Heart left ventricle (tissue), 16 donors: Measurements from ENCODE around the gene PPM1G. TPM values are rescaled to one million over a fixed set of nuclear protein-coding genes. Genes with fewer than 3 reads are reported as not detected.

Experiments
- ATAC-seq, 4 donors: fragments of 200-7000 bp; cut with Tn5 transposase; one replicate each; pipeline ENCODE4 v1.9.1; 2020 to 2022; ENCODE audit warnings: moderate library complexity in 4 of 4, mild to moderate bottlenecking in 3 of 4, moderate number of reproducible peaks in 1 of 4
- DNase-seq, 5 donors: peaks; one replicate each; pipeline ENCODE4 v3.0.0-alpha.2; 2020
- H3K27ac ChIP-seq, 12 donors: fragments of 200-600 bp; sonication (generic) in 4 of 12; one replicate each; pipeline versions ENCODE4 v1.5.0 to v1.8.0; 2016 to 2022; ENCODE audit warnings: mild to moderate bottlenecking in 2 of 12
- H3K27me3 ChIP-seq, 9 donors: fragments of 200-600 bp; sonication (generic) in 2 of 9; one replicate each; pipeline versions ENCODE4 v1.5.1 to v1.8.0; 2016 to 2022; ENCODE audit warnings: mild to moderate bottlenecking in 3 of 9
- H3K36me3 ChIP-seq, 9 donors: fragments of 200-600 bp; sonication (generic) in 2 of 9; one replicate each; pipeline versions ENCODE4 v1.5.0 to v1.8.0; 2018 to 2022; ENCODE audit warnings: mild to moderate bottlenecking in 2 of 9
- H3K4me1 ChIP-seq, 12 donors: fragments of 200-600 bp; sonication (generic) in 4 of 12; one replicate each; pipeline versions ENCODE4 v1.5.0 to v1.8.0; 2016 to 2022; ENCODE audit warnings: mild to moderate bottlenecking in 3 of 12
- H3K4me3 ChIP-seq, 12 donors: fragments of 200-600 bp; sonication (generic) in 4 of 12; one replicate each; pipeline versions ENCODE4 v1.5.0 to v1.8.0; 2017 to 2022; ENCODE audit warnings: mild to moderate bottlenecking in 9 of 12, moderate library complexity in 4 of 12
- H3K9me3 ChIP-seq, 12 donors: fragments of 200-600 bp; sonication (generic) in 4 of 12; one replicate each; pipeline versions ENCODE4 v1.5.0 to v1.8.0; 2016 to 2022; ENCODE audit warnings: mild to moderate bottlenecking in 1 of 12
- POLR2A ChIP-seq, 2 donors: fragments of 450-650 bp; IDR thresholded peaks; one replicate each; pipeline ENCODE4 v1.6.1; 2017; ENCODE audit warnings: antibody characterized with exemption in 2 of 2, mild to moderate bottlenecking in 2 of 2, moderate library complexity in 2 of 2
- WGBS, 4 donors: extraction: QIAGEN DNeasy Blood & Tissue Kit in 2 of 4; methylation state at CpG; one replicate each; pipeline versions ENCODE4 v1.1.5 to v1.1.7; 2013 to 2018; 5-methylcytosine and 5-hydroxymethylcytosine counted together
- intact Hi-C, 10 donors: fragments of 100-400 bp; cut with DNase I; formaldehyde crosslinking; loops; one replicate each; pipeline versions ENCODE4 v1.11.1 to v1.14.2; 2022
- polyA plus RNA-seq, 2 donors: library from polyadenylated mRNA; stranded (reverse); fragments of 200-250 nt; gene quantifications; one replicate each; pipeline ENCODE4 v1.2.3, GENCODE V29; 2013
- total RNA-seq, 9 donors: library from RNA; depleted of rRNA in 2 of 9; stranded (reverse); fragments of >200 nt in 2 of 9; fragmentation: NEBNext Ultra II Directional in 3 of 9; extraction: Animal tissue kit (Norgen Biotek cat#: 25700) in 3 of 9; gene quantifications; one replicate each; pipeline versions ENCODE4 v1.1.0 to v1.2.4, GENCODE V29; 2016 to 2023
- TF ChIP-seq, protein P1 (sequence below), 12 donors: fragments of 200-600 bp; sonication (generic) in 4 of 12; IDR thresholded peaks; one replicate each; pipeline versions ENCODE4 v1.5.0 to v1.8.0; 2018 to 2022; ENCODE audit warnings: antibody characterized with exemption in 12 of 12, mild to moderate bottlenecking in 5 of 12
- donor health status: ischemic (EF 13 %, LVEDD 7.1; RV severe dilation, severe dysfunction).
- donor health status: healthy with polysubstance abuse.
- donor health status: DM: no; HTN: yes; CAD: no.
- donor health status: DM: no; HTN: no; CAD: no.
- donor health status: ischemic (EF 25% LVEDD 6.9; RV normal size, moderate dysfunction).
- donor health status: ischemic (EF 25% LVEDD 5.7; RV mildly dilated, moderate dysfunction).
- donor health status: healthy.
- donor health status: DM: yes; HTN: yes; CAD: no.
- donor health status: ischemic (EF 35%, LVEDD 5.7; RV mildly dilated, moderate dysfunction).
- donor health status: nonischemic (EF 11% LVEDD 7.7; RV severe dilation, severe dysfunction).
- donor health status: DM: yes; HTN: yes; CAD: no.
- donor health status: PGD.
- donor health status: ischemic (EF 29% LVEDD 5.4; RV normal size, mild dysfunction).
- donor health status: nonischemic (EF 23%, LVEDD 6.1; RV moderate dilation, normal function).

Gene PPM1G
- total and polyA plus RNA-seq, 11 donors, result 31.2 to 87.2 (median 40.2) TPM

DNA sequence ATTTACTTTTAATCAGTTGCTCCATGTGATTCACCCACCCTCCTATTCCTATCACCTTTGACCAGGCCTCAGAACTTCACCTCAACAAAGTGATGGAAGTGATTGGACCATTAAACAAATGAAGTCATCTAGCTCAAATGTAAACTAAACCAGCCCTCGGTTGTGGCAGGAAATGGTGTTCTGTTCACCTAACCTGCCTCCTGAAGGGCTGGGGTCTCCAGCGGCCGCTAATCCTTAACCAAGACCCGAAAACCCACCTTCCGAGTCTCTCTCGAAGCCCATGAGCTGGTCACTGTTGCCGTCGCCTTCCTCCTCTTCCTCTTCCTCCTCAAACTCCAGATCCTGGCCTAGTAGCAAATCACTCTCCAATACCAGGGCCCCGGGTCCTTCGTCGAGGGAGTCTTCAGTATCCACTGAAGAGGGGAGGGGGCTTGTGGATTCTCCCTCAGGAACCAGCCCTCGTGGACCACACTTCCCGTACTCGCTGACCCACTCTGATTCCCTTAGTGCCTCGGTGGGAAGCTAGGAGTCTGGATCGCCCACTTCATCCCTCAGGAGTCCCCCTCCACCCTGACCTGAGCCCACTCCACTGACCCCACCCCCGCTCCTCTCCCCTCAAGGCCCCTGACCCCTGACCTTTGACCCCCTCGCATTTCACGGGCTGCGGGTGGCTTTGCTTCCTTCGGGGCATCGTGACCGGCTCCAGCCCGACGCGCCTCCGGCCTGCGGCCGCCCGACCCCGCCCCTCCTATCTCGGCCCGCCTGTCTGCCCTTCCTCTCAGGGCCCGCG is 29.4 kb downstream of the PPM1G start:
- H3K36me3 ChIP-seq, result peaks cover 3 to 77% (median 68%) of the 10 kb centered on the region in 9 donors
- peak overlapping the region; percentile 53 to 96 (median 89) for H3K27ac ChIP-seq
- DNase-seq, result peak; percentile 77 to 89 (median 83)

DNA sequence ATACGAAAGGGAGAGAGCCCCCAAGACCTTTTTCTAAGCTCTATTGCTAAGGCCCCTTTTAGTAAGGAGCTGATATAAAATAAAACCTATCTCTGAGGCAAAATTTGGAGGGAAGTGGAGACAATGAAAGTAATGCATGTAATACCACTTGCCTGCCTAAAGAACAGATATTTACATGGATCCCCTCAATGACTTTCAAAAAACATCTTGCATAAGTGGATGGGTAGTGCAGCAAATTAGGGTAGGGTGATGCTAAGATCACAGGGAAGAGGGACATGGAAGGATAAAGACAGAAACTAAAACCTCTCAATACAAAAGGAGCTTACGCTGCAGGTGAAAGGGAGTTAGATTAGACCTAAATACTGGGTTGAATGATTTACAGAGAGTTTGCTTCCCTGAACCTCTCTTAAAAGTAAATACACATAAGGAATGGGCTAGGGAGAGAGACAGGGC is 30.0 kb downstream of the PPM1G start:
- H3K9me3 ChIP-seq, result no peaks in the 10 kb centered on the region
- H3K27ac ChIP-seq, result peak overlapping the region in 7 of 12 donors; percentile 84 to 93 (median 89)
- H3K27me3 ChIP-seq, result no peaks in the 10 kb centered on the region
- DNase-seq (no peak), ATAC-seq (no peak)
- H3K4me1 ChIP-seq, result peaks cover 0 to 36% (median 16%) of the 10 kb centered on the region in 12 donors
- H3K36me3 ChIP-seq, result peaks cover 3 to 77% (median 68%) of the 10 kb centered on the region in 9 donors
- H3K4me3 ChIP-seq, result peak overlapping the region in 10 of 12 donors; percentile 67 to 82 (median 73)
- intact Hi-C loops, result no loop called here
- WGBS, 4 donors, result 82 to 92% (median 87%) methylated on average over 2 of the region's 2 CpGs
- TF ChIP-seq, protein P1, sequence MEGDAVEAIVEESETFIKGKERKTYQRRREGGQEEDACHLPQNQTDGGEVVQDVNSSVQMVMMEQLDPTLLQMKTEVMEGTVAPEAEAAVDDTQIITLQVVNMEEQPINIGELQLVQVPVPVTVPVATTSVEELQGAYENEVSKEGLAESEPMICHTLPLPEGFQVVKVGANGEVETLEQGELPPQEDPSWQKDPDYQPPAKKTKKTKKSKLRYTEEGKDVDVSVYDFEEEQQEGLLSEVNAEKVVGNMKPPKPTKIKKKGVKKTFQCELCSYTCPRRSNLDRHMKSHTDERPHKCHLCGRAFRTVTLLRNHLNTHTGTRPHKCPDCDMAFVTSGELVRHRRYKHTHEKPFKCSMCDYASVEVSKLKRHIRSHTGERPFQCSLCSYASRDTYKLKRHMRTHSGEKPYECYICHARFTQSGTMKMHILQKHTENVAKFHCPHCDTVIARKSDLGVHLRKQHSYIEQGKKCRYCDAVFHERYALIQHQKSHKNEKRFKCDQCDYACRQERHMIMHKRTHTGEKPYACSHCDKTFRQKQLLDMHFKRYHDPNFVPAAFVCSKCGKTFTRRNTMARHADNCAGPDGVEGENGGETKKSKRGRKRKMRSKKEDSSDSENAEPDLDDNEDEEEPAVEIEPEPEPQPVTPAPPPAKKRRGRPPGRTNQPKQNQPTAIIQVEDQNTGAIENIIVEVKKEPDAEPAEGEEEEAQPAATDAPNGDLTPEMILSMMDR (IDR thresholded peaks at IDR 0.05), result no peak
- TF ChIP-seq POLR2A (IDR thresholded peaks at IDR 0.05), result no peak

More for the DNA sequence above, 29.4 kb downstream of the PPM1G start:
- no peaks in the 10 kb centered on the region for H3K27me3 ChIP-seq
- intact Hi-C loops, result loop anchor here in 1 of 10 donors (1.0 kb wide), 1 partner anchor 10 kb away; the partner anchor contains the start of genes EIF2B4 and SNX17
- TF ChIP-seq POLR2A (IDR thresholded peaks at IDR 0.05), result no peak
- TF ChIP-seq, protein P1 (IDR thresholded peaks at IDR 0.05), result no peak
- ATAC-seq, result peak in 2 of 4 donors; percentile 12 to 15
- no peaks in the 10 kb centered on the region for H3K9me3 ChIP-seq
- peaks cover 0 to 36% (median 16%) of the 10 kb centered on the region in 12 donors for H3K4me1 ChIP-seq
- peak overlapping the region; percentile 32 to 82 (median 73) for H3K4me3 ChIP-seq
- 0 to 1% (median 0%) methylated on average over 20 to 35 of the region's 35 CpGs for WGBS, 4 donors

DNA sequence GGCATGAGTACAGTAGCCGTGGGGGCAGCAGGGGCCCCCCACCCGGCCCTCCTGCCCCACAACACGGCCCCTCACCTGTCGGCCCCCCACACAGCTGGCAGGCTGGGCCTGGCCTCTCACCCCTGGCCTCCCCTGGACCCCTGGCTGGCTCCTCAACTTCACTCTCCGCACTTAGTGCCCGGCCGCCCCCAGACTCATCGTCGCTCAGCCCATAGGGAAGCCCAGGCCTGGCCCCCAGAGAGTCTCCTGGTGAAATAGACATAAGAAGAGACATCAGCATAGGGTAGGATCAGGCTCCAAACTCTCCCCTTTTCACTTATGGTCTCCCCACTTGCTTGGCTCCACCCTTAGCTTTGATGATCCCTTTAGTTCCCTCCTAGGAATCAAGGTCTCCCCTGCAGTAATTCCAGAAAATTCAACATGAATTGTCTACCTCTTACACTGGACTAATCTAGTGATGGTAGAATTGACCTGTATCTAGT is 30.5 kb downstream of the PPM1G start:
- TF ChIP-seq, protein P1 (IDR thresholded peaks at IDR 0.05), result no peak
- no peak for TF ChIP-seq POLR2A (IDR thresholded peaks at IDR 0.05)
- intact Hi-C loops, result no loop called here
- Histone ChIP-seq H3K27ac (peak overlapping the region in 1 of 12 donors; percentile 90), H3K4me1 (peaks cover 0 to 36% (median 16%) of the 10 kb centered on the region in 12 donors), H3K36me3 (peaks cover 3 to 77% (median 68%) of the 10 kb centered on the region in 9 donors), H3K4me3 (no peak overlapping the region), H3K9me3 (no peaks in the 10 kb centered on the region), H3K27me3 (no peaks in the 10 kb centered on the region)
- WGBS, 4 donors, result 86 to 93% (median 90%) methylated on average over 5 to 9 of the region's 9 CpGs
- DNase-seq, result no peak
- no peak for ATAC-seq
